HUDEP-2 (cell line): ENCODE measurements around the gene F2R.

ENCODE experiments used
- DNase-seq, 76 experiments: peaks; one replicate each; lab custom pipeline; 2025; ENCODE audit not compliant: unreplicated experiment in 76 of 76; lab: John Stamatoyannopoulos, UW

Gene F2R

GRCh38 chr5:76690037-76690679 is 25.8 kb upstream of the F2R start:
- no peak for DNase-seq

- no peak for DNase-seq
Observed at GRCh38 chr5:76690704-76691466, 25.0 kb upstream of the F2R start.

- DNase-seq, result no peak
Observed at GRCh38 chr5:76691467-76692273, 24.3 kb upstream of the F2R start.

GRCh38 chr5:76692274-76692540 is 23.7 kb upstream of the F2R start:
- DNase-seq, result no peak

GRCh38 chr5:76692651-76693050 is 23.3 kb upstream of the F2R start:
- DNase-seq, result no peak

- no peak for DNase-seq
Observed at GRCh38 chr5:76693141-76693540, 22.8 kb upstream of the F2R start.

- DNase-seq, result no peak
Observed at GRCh38 chr5:76694317-76694716, 21.6 kb upstream of the F2R start.

- DNase-seq, result no peak
Observed at GRCh38 chr5:76695346-76695745, 20.6 kb upstream of the F2R start.

GRCh38 chr5:76696251-76696650 is 19.7 kb upstream of the F2R start:
- no peak for DNase-seq

- no peak for DNase-seq
Observed at GRCh38 chr5:76697670-76698069, 18.3 kb upstream of the F2R start.

GRCh38 chr5:76700571-76700970 is 15.4 kb upstream of the F2R start:
- DNase-seq, result no peak

- no peak for DNase-seq
Observed at GRCh38 chr5:76701298-76701697, 14.6 kb upstream of the F2R start.

- no peak for DNase-seq
Observed at GRCh38 chr5:76703707-76704106, 12.2 kb upstream of the F2R start.

- DNase-seq, result no peak
Observed at GRCh38 chr5:76704131-76704663, 11.7 kb upstream of the F2R start.

GRCh38 chr5:76705574-76705973 is 10.4 kb upstream of the F2R start:
- no peak for DNase-seq

- DNase-seq, result no peak
Observed at GRCh38 chr5:76709762-76710161, 6.2 kb upstream of the F2R start.

- no peak for DNase-seq
Observed at GRCh38 chr5:76710991-76711390, 4.9 kb upstream of the F2R start.

GRCh38 chr5:76714751-76715485 is 1.0 kb upstream of the F2R start:
- peak in 2 of 76 experiments; percentile 3 for DNase-seq

GRCh38 chr5:76715486-76715735 is 515 bp upstream of the F2R start:
- DNase-seq, result peak in 3 of 76 experiments; percentile 10 to 32 (median 22)

- peak in 25 of 76 experiments; percentile 3 to 42 (median 14) for DNase-seq
Observed at GRCh38 chr5:76716456-76717157, 681 bp downstream of the F2R start.
